Gastroesophageal sphincter (tissue), 4 donors: ENCODE data around the gene TMEM273. TPM values are rescaled to one million over a fixed set of nuclear protein-coding genes. Genes with fewer than 3 reads are reported as not detected.

Experiments
- ATAC-seq: fragments of 150-250 bp; one replicate; pipeline ENCODE4 v1.9.1; 2016; ENCODE audit warnings: mild to moderate bottlenecking, moderate library complexity
- H3K27ac ChIP-seq, 4 donors: fragments of 200-600 bp; sonication (generic) in 3 of 4; 1 replicate in 3 of 4; 2 replicates in 1 of 4; pipeline ENCODE4 v1.5.1; 2016 to 2019
- H3K27me3 ChIP-seq: fragments of 200-600 bp; sonication (generic); one replicate; pipeline ENCODE4 v1.5.1; 2019
- H3K36me3 ChIP-seq, 2 donors: fragments of 200-600 bp; sonication (generic); one replicate each; pipeline ENCODE4 v1.5.1; 2019; ENCODE audit warnings: control low read depth in 1 of 2
- H3K4me1 ChIP-seq, 3 donors: fragments of 200-600 bp; sonication (generic); 1 replicate in 2 of 3; 2 replicates in 1 of 3; pipeline ENCODE4 v1.5.1; 2016 to 2019; ENCODE audit warnings: control low read depth in 2 of 3
- H3K4me3 ChIP-seq, 2 donors: fragments of 200-600 bp; sonication (generic); one replicate each; pipeline ENCODE4 v1.5.1; 2019; ENCODE audit warnings: mild to moderate bottlenecking in 1 of 2, moderate library complexity in 1 of 2
- H3K9me3 ChIP-seq, 3 donors: fragments of 200-600 bp; sonication (generic); one replicate each; pipeline ENCODE4 v1.5.1; 2017 to 2019; ENCODE audit warnings: control low read depth in 2 of 3
- EP300 ChIP-seq: sonication (generic); formaldehyde crosslinking; IDR thresholded peaks from one replicate; pipeline ENCODE4 v1.6.1; 2017; ENCODE audit warnings: antibody characterized with exemption, mild to moderate bottlenecking
- POLR2A ChIP-seq, 2 donors: fragments of 450-650 bp; IDR thresholded peaks; one replicate each; pipeline ENCODE4 v1.6.1; 2017; ENCODE audit warnings: antibody characterized with exemption in 2 of 2, mild to moderate bottlenecking in 2 of 2, moderate library complexity in 1 of 2
- POLR2AphosphoS5 ChIP-seq: sonication (generic); formaldehyde crosslinking; IDR thresholded peaks from one replicate; pipeline ENCODE4 v1.6.1; 2017; ENCODE audit warnings: antibody characterized with exemption
- WGBS, 2 donors: methylation state at CpG; one replicate each; pipeline ENCODE4 v1.1.5; 2018; ENCODE audit warnings: low coverage in 1 of 2; 5-methylcytosine and 5-hydroxymethylcytosine counted together
- total RNA-seq, 4 donors: library from RNA; depleted of rRNA; stranded (reverse); fragments of >200 nt; gene quantifications; one replicate each; pipeline ENCODE4 v1.1.0, GENCODE V29; 2016
- TF ChIP-seq, protein P1 (sequence below), 4 experiments: fragments of 200-600 bp in 2 of 4; fragments of 450-650 bp in 2 of 4; sonication (generic) in 1 of 4; IDR thresholded peaks; one replicate each; pipeline ENCODE4 v1.5.1; 2017 to 2019; ENCODE audit warnings: antibody characterized with exemption in 4 of 4, mild to moderate bottlenecking in 2 of 4, moderate library complexity in 2 of 4

Gene TMEM273
- total RNA-seq, 4 donors from 2014 or later: 12.4 to 65.8 (median 21.7) TPM

DNA sequence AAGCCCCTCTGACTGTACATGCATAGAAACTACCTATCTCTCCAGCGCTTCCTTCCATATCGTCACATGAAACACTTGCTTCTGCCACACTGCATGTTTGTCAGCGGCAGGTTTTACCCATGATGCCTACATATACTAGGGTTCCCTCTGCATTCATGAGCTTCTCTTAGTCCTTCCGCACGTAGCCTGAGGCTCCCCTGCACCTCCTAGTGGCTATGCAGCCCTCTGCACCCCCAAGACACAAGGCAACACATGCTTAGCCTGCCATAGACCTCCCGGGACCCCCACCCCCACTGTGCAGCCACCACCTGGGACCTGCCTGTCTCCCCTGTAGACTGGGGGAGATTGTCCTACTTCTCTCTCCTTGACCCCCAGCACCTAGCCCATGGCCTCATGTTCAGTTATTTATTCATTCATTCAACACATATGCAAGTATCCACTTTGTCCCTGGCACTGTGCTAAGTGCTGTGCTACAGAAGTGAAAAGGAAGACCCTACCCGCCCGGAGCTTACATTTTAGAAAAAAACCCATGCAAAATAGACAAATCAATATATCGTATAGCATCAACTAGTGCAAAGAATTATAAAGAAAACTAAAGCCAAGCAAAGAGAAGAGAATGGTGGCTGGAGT is 23.5 kb downstream of the TMEM273 start:
- Histone ChIP-seq H3K27ac (no peak overlapping the region), H3K4me3 (no peak overlapping the region), H3K27me3 (no peaks in the 10 kb centered on the region), H3K36me3 (peaks cover 0 to 11% of the 10 kb centered on the region in 2 donors), H3K4me1 (no peaks in the 10 kb centered on the region), H3K9me3 (no peaks in the 10 kb centered on the region)
- TF ChIP-seq POLR2AphosphoS5: no peak
- TF ChIP-seq EP300: no peak
- TF ChIP-seq, protein P1, sequence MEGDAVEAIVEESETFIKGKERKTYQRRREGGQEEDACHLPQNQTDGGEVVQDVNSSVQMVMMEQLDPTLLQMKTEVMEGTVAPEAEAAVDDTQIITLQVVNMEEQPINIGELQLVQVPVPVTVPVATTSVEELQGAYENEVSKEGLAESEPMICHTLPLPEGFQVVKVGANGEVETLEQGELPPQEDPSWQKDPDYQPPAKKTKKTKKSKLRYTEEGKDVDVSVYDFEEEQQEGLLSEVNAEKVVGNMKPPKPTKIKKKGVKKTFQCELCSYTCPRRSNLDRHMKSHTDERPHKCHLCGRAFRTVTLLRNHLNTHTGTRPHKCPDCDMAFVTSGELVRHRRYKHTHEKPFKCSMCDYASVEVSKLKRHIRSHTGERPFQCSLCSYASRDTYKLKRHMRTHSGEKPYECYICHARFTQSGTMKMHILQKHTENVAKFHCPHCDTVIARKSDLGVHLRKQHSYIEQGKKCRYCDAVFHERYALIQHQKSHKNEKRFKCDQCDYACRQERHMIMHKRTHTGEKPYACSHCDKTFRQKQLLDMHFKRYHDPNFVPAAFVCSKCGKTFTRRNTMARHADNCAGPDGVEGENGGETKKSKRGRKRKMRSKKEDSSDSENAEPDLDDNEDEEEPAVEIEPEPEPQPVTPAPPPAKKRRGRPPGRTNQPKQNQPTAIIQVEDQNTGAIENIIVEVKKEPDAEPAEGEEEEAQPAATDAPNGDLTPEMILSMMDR (IDR thresholded peaks at IDR 0.05): peak in 3 of 4 experiments; percentile 22 to 65 (median 43)
- no peak for TF ChIP-seq POLR2A (IDR thresholded peaks at IDR 0.05)
- WGBS, 2 donors: 49 to 89% methylated on average over 5 to 7 of the region's 9 CpGs
- no peak for ATAC-seq

DNA sequence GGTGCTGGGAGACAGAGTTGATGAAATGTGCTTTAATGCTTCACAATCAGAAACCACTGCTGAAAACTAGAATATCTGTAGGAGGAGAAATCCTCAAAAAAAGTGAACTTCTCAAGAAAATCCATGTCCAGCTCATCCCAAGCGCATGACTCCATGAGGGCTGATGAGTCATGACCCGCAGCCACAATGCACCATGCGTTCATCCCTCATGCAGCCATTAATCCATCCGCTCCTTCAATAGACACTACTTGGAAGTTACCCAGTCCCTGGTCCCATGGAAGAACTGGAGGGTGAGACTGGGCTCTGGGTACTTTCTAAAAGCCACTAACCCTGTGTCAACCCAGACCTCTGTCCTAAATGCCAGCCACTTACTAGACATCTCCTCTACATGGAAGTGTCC is 24.4 kb downstream of the TMEM273 start:
- Histone ChIP-seq H3K4me1 (no peaks in the 10 kb centered on the region), H3K4me3 (no peak overlapping the region), H3K9me3 (no peaks in the 10 kb centered on the region), H3K36me3 (peaks cover 0 to 11% of the 10 kb centered on the region in 2 donors), H3K27me3 (no peaks in the 10 kb centered on the region), H3K27ac (no peak overlapping the region)
- ATAC-seq: no peak
- TF ChIP-seq, protein P1 (IDR thresholded peaks at IDR 0.05): no peak
- TF ChIP-seq EP300: no peak
- TF ChIP-seq POLR2A (IDR thresholded peaks at IDR 0.05): no peak
- TF ChIP-seq POLR2AphosphoS5: no peak
- WGBS, 2 donors: 63 to 100% methylated on average over 2 of the region's 4 CpGs

DNA sequence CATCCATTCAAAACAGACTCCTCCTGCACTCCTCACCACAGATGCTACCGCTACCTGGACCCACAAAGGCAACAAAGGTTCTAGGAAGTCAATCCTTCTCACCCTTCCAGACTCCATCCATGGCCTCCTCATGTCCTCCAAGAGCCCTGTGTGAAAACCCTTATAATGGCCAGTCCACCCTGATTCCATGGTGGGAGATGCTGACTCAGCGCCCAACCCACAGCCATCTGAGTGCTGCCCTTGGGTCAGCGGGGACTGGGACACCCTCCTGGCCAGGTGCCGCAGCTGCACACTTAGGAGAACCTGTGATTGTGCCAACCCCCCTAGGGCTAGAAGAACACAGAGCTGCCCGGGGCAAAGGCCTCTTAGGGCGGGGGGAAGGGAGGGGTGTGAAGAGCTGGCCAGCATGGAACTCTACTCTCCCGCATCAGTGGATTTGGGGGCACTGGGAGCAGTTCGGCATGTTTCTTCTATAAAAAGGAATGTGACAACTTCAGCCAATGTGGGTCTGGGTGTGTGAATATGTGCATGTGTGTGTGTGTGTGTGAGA is 25.4 kb downstream of the TMEM273 start:
- no peaks in the 10 kb centered on the region for H3K27me3 ChIP-seq
- H3K36me3 ChIP-seq: peaks cover 0 to 11% of the 10 kb centered on the region in 2 donors
- no peak overlapping the region for H3K4me3 ChIP-seq
- ATAC-seq: peak; percentile 8
- no peaks in the 10 kb centered on the region for H3K9me3 ChIP-seq
- no peak for TF ChIP-seq POLR2AphosphoS5
- TF ChIP-seq EP300: no peak
- no peak for TF ChIP-seq POLR2A (IDR thresholded peaks at IDR 0.05)
- TF ChIP-seq, protein P1 (IDR thresholded peaks at IDR 0.05): no peak
- no peaks in the 10 kb centered on the region for H3K4me1 ChIP-seq
- no peak overlapping the region for H3K27ac ChIP-seq
- 53 to 100% methylated on average over 1 to 2 of the region's 8 CpGs for WGBS, 2 donors

DNA sequence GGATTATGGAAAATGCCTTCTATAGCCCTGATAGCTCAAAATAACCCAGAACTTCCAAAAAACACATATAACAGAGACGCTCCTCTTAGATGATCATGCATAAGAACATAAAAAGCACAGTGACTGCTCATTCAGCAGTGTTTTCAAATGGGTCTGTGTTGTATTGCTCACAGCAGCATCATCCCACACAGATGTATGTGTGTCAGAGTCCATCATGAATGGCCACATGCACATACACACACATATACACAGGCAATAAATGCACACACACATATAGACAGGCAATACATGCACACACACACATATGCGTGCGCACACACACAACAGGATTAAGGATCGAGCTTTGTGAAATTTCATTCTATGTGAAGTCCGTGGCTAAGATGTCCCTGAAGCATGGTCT is 26.1 kb downstream of the TMEM273 start:
- ATAC-seq: no peak
- peaks cover under 1% of the 10 kb centered on the region for H3K27me3 ChIP-seq
- no peak overlapping the region for H3K27ac ChIP-seq
- no peaks in the 10 kb centered on the region for H3K9me3 ChIP-seq
- TF ChIP-seq POLR2AphosphoS5 (no peak), POLR2A (IDR thresholded peaks at IDR 0.05) (no peak), EP300 (no peak)
- TF ChIP-seq, protein P1 (IDR thresholded peaks at IDR 0.05): no peak
- H3K4me3 ChIP-seq: no peak overlapping the region
- H3K4me1 ChIP-seq: no peaks in the 10 kb centered on the region
- WGBS, 2 donors: 86 to 92% methylated on average over 1 to 5 of the region's 5 CpGs
- peaks cover 0 to 11% of the 10 kb centered on the region in 2 donors for H3K36me3 ChIP-seq

DNA sequence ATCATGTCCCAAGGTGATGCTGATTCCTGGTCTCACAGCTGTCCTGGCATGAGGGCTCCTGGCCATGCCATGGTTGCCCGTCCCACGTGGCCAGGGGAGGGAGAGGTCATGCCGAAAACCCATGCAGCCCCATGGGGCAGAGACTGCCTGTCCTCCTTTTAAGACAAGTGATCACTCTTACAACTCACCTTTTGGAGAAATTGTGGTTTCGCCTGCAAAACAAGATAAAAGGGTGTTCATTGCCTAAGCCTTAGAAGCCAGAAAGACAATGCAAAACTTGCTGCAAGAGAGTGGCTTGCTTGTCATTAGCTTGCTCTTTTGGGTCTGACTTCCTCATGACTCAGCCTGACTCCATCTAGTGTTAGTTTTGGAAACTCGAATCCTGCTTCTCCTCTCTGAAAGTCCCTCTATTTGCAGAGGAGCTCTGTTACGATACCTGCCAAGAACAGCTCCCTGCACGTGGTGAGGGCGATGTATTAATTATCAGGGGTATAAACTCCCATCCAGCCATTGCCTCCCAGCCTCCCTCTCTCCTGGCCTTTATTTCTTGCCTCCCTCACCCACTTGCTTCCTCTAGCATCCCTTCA is 26.7 kb downstream of the TMEM273 start:
- H3K27me3 ChIP-seq: peaks cover 6% of the 10 kb centered on the region
- no peaks in the 10 kb centered on the region for H3K9me3 ChIP-seq
- no peaks in the 10 kb centered on the region for H3K4me1 ChIP-seq
- ATAC-seq: no peak
- TF ChIP-seq, protein P1 (IDR thresholded peaks at IDR 0.05): peak in 3 of 4 experiments; percentile 21 to 52 (median 33)
- TF ChIP-seq EP300: no peak
- H3K27ac ChIP-seq: no peak overlapping the region
- peaks cover 0 to 11% of the 10 kb centered on the region in 2 donors for H3K36me3 ChIP-seq
- WGBS, 2 donors: 33 to 49% methylated on average over 5 to 8 of the region's 8 CpGs
- no peak overlapping the region for H3K4me3 ChIP-seq
